Liver (tissue), 9 donors: ENCODE results near the gene CFAP61. TPM values are rescaled to one million over a fixed set of nuclear protein-coding genes. Genes with fewer than 3 reads are reported as not detected.

Experiments used
- DNase-seq: peaks from one replicate; pipeline ENCODE4 v3.0.0-alpha.2; 2017; ENCODE audit warnings: low spot score
- H3K27ac ChIP-seq, 2 donors: one replicate each; pipeline ENCODE4 v1.7.0; 2013; ENCODE audit warnings: inconsistent platforms in 2 of 2, low read length in 2 of 2, control low read depth in 1 of 2, low read depth in 1 of 2, mild to moderate bottlenecking in 1 of 2
- H3K27me3 ChIP-seq, 4 donors: one replicate each; pipeline versions ENCODE4 v1.6.1 to v1.7.0; 2013; ENCODE audit warnings: low read length in 3 of 4, inconsistent platforms in 1 of 4, mild to moderate bottlenecking in 1 of 4, moderate library complexity in 1 of 4; ENCODE audit not compliant: control insufficient read depth in 4 of 4, insufficient read depth in 4 of 4
- H3K36me3 ChIP-seq, 4 donors: one replicate each; pipeline versions ENCODE4 v1.6.1 to v1.7.0; 2013; ENCODE audit warnings: low read length in 3 of 4, mild to moderate bottlenecking in 3 of 4, low read depth in 1 of 4, moderate library complexity in 1 of 4; ENCODE audit not compliant: control insufficient read depth in 4 of 4, insufficient read depth in 3 of 4
- H3K4me1 ChIP-seq, 4 donors: one replicate each; pipeline versions ENCODE4 v1.6.1 to v1.7.0; 2013; ENCODE audit warnings: low read length in 3 of 4, mild to moderate bottlenecking in 3 of 4, moderate library complexity in 1 of 4; ENCODE audit not compliant: control insufficient read depth in 4 of 4, insufficient read depth in 4 of 4
- H3K4me3 ChIP-seq, 3 donors: one replicate each; pipeline versions ENCODE4 v1.6.1 to v1.7.0; 2013; ENCODE audit warnings: low read length in 3 of 3, control low read depth in 1 of 3, low read depth in 1 of 3, mild to moderate bottlenecking in 1 of 3
- H3K9ac ChIP-seq, 2 donors: one replicate each; pipeline ENCODE4 v1.7.0; 2013; ENCODE audit warnings: low read length in 2 of 2, mild to moderate bottlenecking in 2 of 2, moderate library complexity in 2 of 2, control low read depth in 1 of 2, low read depth in 1 of 2
- H3K9me3 ChIP-seq, 4 donors: one replicate each; pipeline versions ENCODE4 v1.6.1 to v1.7.0; 2013; ENCODE audit warnings: low read length in 3 of 4; ENCODE audit not compliant: control insufficient read depth in 4 of 4
- EGR1 ChIP-seq, 2 donors: IDR thresholded peaks; 2 replicates each; pipeline ENCODE4 v1.6.1; 2016 to 2018; ENCODE audit warnings: antibody characterized with exemption in 2 of 2, low read depth in 2 of 2
- FOXA1 ChIP-seq: IDR thresholded peaks from 2 replicates; pipeline ENCODE4 v1.6.1; 2016; ENCODE audit warnings: antibody characterized with exemption
- FOXA2 ChIP-seq: IDR thresholded peaks from 2 replicates; pipeline ENCODE4 v1.6.1; 2016; ENCODE audit warnings: antibody characterized with exemption
- HNF4A ChIP-seq, 2 donors: conservative IDR thresholded peaks; 2 replicates each; pipeline ENCODE4 v1.6.1; 2016; ENCODE audit warnings: antibody characterized with exemption in 2 of 2, mild to moderate bottlenecking in 2 of 2
- HNF4G ChIP-seq: IDR thresholded peaks from 2 replicates; pipeline ENCODE4 v1.6.1; 2016; ENCODE audit warnings: antibody characterized with exemption
- JUND ChIP-seq, 2 donors: IDR thresholded peaks; 2 replicates each; pipeline ENCODE4 v1.6.1; 2016; ENCODE audit warnings: antibody characterized with exemption in 2 of 2
- MAX ChIP-seq: IDR thresholded peaks from 2 replicates; pipeline ENCODE4 v1.6.1; 2016; ENCODE audit warnings: antibody characterized with exemption
- NR2F2 ChIP-seq: IDR thresholded peaks from 2 replicates; pipeline ENCODE4 v1.6.1; 2016; ENCODE audit warnings: antibody characterized with exemption
- RAD21 ChIP-seq, 2 donors: IDR thresholded peaks; 2 replicates each; pipeline ENCODE4 v1.6.1; 2016; ENCODE audit warnings: antibody characterized with exemption in 2 of 2, mild to moderate bottlenecking in 2 of 2
- REST ChIP-seq: IDR thresholded peaks from 2 replicates; pipeline ENCODE4 v1.6.1; 2016; ENCODE audit warnings: antibody characterized with exemption, mild to moderate bottlenecking
- SP1 ChIP-seq: IDR thresholded peaks from 2 replicates; pipeline ENCODE4 v1.6.1; 2018; ENCODE audit warnings: antibody characterized with exemption, mild to moderate bottlenecking
- TAF1 ChIP-seq: conservative IDR thresholded peaks from 2 replicates; pipeline ENCODE4 v1.6.1; 2016; ENCODE audit warnings: antibody characterized with exemption, mild to moderate bottlenecking
- YY1 ChIP-seq: IDR thresholded peaks from 2 replicates; pipeline ENCODE4 v1.6.1; 2016; ENCODE audit warnings: antibody characterized with exemption, mild to moderate bottlenecking
- ZBTB33 ChIP-seq: IDR thresholded peaks from 2 replicates; pipeline ENCODE4 v1.6.1; 2016; ENCODE audit warnings: antibody characterized with exemption
- WGBS: extraction: QIAGEN DNeasy Blood & Tissue Kit; methylation state at CpG from one replicate; pipeline ENCODE4 v1.1.7; 2013; 5-methylcytosine and 5-hydroxymethylcytosine counted together
- polyA plus RNA-seq, 2 donors: library from polyadenylated mRNA; stranded (reverse) in 1 of 2; unstranded in 1 of 2; fragments of 200-250 nt in 1 of 2; fragments of >200 nt in 1 of 2; fragmentation: Nextera tagmentation in 1 of 2; extraction: Ambion mirVana in 1 of 2; gene quantifications; one replicate each; pipeline versions ENCODE4 v1.2.1 to v1.2.3, GENCODE V29; 2013 to 2015
- total RNA-seq, 2 donors: library from RNA; depleted of rRNA; stranded (reverse); fragments of >200 nt; gene quantifications; one replicate each; pipeline ENCODE4 v1.2.3, GENCODE V29; 2014
- TF ChIP-seq, protein P1 (sequence below): fragments of 150-350 bp; IDR thresholded peaks from 2 replicates; pipeline ENCODE4 v1.5.1; 2017; ENCODE audit warnings: improper control_type of control experiment, low read depth, low read length; ENCODE audit not compliant: missing input control
- TF ChIP-seq, protein P2 (sequence below): IDR thresholded peaks from 2 replicates; pipeline ENCODE4 v1.6.1; 2016; ENCODE audit warnings: antibody characterized with exemption
- donor health status: healthy.
- donor health status: healthy.
- donor health status: healthy.
- donor health status: healthy.
- donor health status: healthy.

Gene CFAP61
- total and polyA plus RNA-seq, 4 donors: 0.05 TPM; not detected in 3

- no peak for TF ChIP-seq MAX
- TF ChIP-seq FOXA1: no peak
- TF ChIP-seq, protein P1, sequence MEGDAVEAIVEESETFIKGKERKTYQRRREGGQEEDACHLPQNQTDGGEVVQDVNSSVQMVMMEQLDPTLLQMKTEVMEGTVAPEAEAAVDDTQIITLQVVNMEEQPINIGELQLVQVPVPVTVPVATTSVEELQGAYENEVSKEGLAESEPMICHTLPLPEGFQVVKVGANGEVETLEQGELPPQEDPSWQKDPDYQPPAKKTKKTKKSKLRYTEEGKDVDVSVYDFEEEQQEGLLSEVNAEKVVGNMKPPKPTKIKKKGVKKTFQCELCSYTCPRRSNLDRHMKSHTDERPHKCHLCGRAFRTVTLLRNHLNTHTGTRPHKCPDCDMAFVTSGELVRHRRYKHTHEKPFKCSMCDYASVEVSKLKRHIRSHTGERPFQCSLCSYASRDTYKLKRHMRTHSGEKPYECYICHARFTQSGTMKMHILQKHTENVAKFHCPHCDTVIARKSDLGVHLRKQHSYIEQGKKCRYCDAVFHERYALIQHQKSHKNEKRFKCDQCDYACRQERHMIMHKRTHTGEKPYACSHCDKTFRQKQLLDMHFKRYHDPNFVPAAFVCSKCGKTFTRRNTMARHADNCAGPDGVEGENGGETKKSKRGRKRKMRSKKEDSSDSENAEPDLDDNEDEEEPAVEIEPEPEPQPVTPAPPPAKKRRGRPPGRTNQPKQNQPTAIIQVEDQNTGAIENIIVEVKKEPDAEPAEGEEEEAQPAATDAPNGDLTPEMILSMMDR: no peak
Measured at GRCh38 chr20:20266552-20266951, 214.2 kb downstream of the CFAP61 start (continued).

GRCh38 chr20:20267685-20268370 lies 215.5 kb downstream of the CFAP61 start:
- TF ChIP-seq, protein P2, sequence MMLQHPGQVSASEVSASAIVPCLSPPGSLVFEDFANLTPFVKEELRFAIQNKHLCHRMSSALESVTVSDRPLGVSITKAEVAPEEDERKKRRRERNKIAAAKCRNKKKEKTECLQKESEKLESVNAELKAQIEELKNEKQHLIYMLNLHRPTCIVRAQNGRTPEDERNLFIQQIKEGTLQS: no peak
- no peak for TF ChIP-seq HNF4A (conservative IDR thresholded peaks at IDR 0.05)
- no peak for TF ChIP-seq FOXA2
- TF ChIP-seq JUND (IDR thresholded peaks at IDR 0.05): no peak
- no peak for TF ChIP-seq EGR1 (IDR thresholded peaks at IDR 0.05; ENCODE audit: low read depth in 2 of 2)
- no peak for TF ChIP-seq NR2F2
- TF ChIP-seq SP1: no peak
- TF ChIP-seq YY1: no peak
- no peak for TF ChIP-seq TAF1
- TF ChIP-seq REST: no peak
- no peak for TF ChIP-seq ZBTB33
- TF ChIP-seq FOXA1: no peak
- no peak for TF ChIP-seq RAD21 (IDR thresholded peaks at IDR 0.05)
- TF ChIP-seq HNF4G: no peak
- no peak for DNase-seq
- Histone ChIP-seq H3K9ac (no peak overlapping the region), H3K9me3 (no peaks in the 10 kb centered on the region), H3K36me3 (no peaks in the 10 kb centered on the region), H3K4me1 (no peaks in the 10 kb centered on the region), H3K27me3 (no peaks in the 10 kb centered on the region), H3K4me3 (no peak overlapping the region), H3K27ac (no peak overlapping the region)
- 76% methylated on average over 13 of the region's 13 CpGs for WGBS
